GM12892 (cell line): Measurements from ENCODE around the gene LIMS4.
"Not testable (repeated sequence)": the region's sequence is repeated elsewhere in the genome, so short reads cannot be mapped to it uniquely, and the experiment has no call there.

ENCODE experiments used
- POLR2AphosphoS5 ChIP-seq: IDR thresholded peaks from 2 replicates; pipeline ENCODE4 v1.6.1; 2011; ENCODE audit warnings: low read depth, low read length, control low read depth
- TAF1 ChIP-seq: IDR thresholded peaks from 2 replicates; pipeline ENCODE4 v1.6.1; 2011; ENCODE audit warnings: low read depth, mild to moderate bottlenecking, control low read depth, low read length, borderline replicate concordance

DNA sequence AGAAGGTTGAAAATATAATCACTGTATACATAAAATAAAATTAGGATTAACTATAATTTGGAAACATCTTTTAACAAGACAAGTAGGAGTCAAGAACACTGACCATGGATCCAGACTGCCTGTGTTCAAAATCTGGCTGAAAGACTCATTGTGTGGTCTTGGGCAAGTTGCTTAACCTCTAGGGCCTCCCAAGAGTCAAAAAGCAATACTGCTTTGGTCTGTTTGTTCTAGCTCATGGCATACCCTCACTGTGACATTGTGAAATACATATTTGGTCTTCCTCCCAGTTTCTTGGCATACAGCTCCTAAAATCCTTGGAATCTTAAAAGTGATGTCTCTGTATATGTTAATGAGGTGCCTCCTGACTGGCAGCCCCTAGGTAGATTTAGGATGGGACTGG is 12.3 kb downstream of the LIMS4 start:
- not testable (repeated sequence) for TF ChIP-seq POLR2AphosphoS5, TAF1
